MM.1S (cell line): ENCODE results near the gene HBP1.

Source experiments
- DNase-seq: peaks from one replicate; pipeline ENCODE4 v3.0.0-alpha.2; 2015
- H2AFZ ChIP-seq: fragments of 300-600 bp; sonication (generic); 2 replicates; pipeline ENCODE4 v1.6.0; 2016; ENCODE audit warnings: antibody characterized with exemption, low read length
- H3F3A ChIP-seq: fragments of 300-600 bp; sonication (generic); 2 replicates; pipeline ENCODE4 v1.6.1; 2016; ENCODE audit warnings: mild to moderate bottlenecking, antibody characterized with exemption, low read length, moderate library complexity, mixed read lengths; ENCODE audit not compliant: insufficient read depth
- H3K27ac ChIP-seq: fragments of 300-600 bp; sonication (generic); 2 replicates; pipeline ENCODE4 v1.5.1; 2016; ENCODE audit warnings: mild to moderate bottlenecking, low read length
- H3K27me3 ChIP-seq: fragments of 300-600 bp; sonication (generic); replicated peaks from 2 replicates; pipeline ENCODE4 v1.6.0; 2016; ENCODE audit warnings: low read length; ENCODE audit not compliant: insufficient read depth
- H3K36me3 ChIP-seq: fragments of 300-600 bp; sonication (generic); replicated peaks from 2 replicates; pipeline ENCODE4 v1.6.1; 2016; ENCODE audit warnings: mild to moderate bottlenecking, low read length, mixed read lengths; ENCODE audit not compliant: insufficient read depth
- H3K4me1 ChIP-seq: fragments of 300-600 bp; sonication (generic); 2 replicates; pipeline ENCODE4 v1.6.1; 2016; ENCODE audit warnings: low read length, mixed read lengths
- H3K4me2 ChIP-seq: fragments of 300-600 bp; sonication (generic); 2 replicates; pipeline ENCODE4 v1.6.0; 2016; ENCODE audit warnings: low read depth, low read length
- H3K4me3 ChIP-seq: fragments of 300-600 bp; sonication (generic); 2 replicates; pipeline ENCODE4 v1.5.1; 2016; ENCODE audit warnings: low read length, mixed read lengths
- H3K79me2 ChIP-seq: fragments of 300-600 bp; sonication (generic); 2 replicates; pipeline ENCODE4 v1.6.1; 2016; ENCODE audit warnings: mixed run types, low read length, mixed read lengths
- H3K9ac ChIP-seq: fragments of 300-600 bp; sonication (generic); 2 replicates; pipeline ENCODE4 v1.6.1; 2016; ENCODE audit warnings: low read length, mixed read lengths
- H3K9me2 ChIP-seq: fragments of 300-600 bp; sonication (generic); replicated peaks from 2 replicates; pipeline ENCODE4 v1.6.1; 2016; ENCODE audit warnings: mild to moderate bottlenecking, low read length, mixed read lengths; ENCODE audit not compliant: insufficient read depth
- H3K9me3 ChIP-seq: fragments of 300-600 bp; sonication (generic); replicated peaks from 2 replicates; pipeline ENCODE4 v1.6.1; 2016; ENCODE audit warnings: mild to moderate bottlenecking, low read length, mixed read lengths; ENCODE audit not compliant: insufficient read depth
- H4K20me1 ChIP-seq: fragments of 300-600 bp; sonication (generic); 2 replicates; pipeline ENCODE4 v1.6.1; 2016; ENCODE audit warnings: mild to moderate bottlenecking, low read length, moderate library complexity, mixed read lengths; ENCODE audit not compliant: insufficient read depth
- CTCF ChIP-seq: fragments of 300-600 bp; sonication (generic); IDR thresholded peaks from 2 replicates; pipeline ENCODE4 v1.5.1; 2016; ENCODE audit warnings: antibody characterized with exemption, low read length, mixed read lengths
- EZH2 ChIP-seq: fragments of 300-600 bp; sonication (generic); optimal IDR thresholded peaks from 2 replicates; pipeline ENCODE3; 2017; ENCODE audit warnings: low read depth, mild to moderate bottlenecking, antibody characterized with exemption, low read length, mixed read lengths
- EZH2phosphoT487 ChIP-seq: fragments of 300-600 bp; sonication (generic); IDR thresholded peaks from 2 replicates; pipeline ENCODE4 v1.6.1; 2018; ENCODE audit warnings: antibody characterized with exemption, low read length

The HBP1 gene

GRCh38 chr7:107168233-107169119, at the start of gene HBP1:
HBP1 (plus strand) TSS chr7:107169003; CDS start chr7:107179894, 10,891 bp downstream.
- H4K20me1 ChIP-seq, result peaks cover 17% of the 10 kb centered on the region
- no peaks in the 10 kb centered on the region for H3K9me3 ChIP-seq
- H3K9me2 ChIP-seq, result no peaks in the 10 kb centered on the region
- DNase-seq, result peak; percentile 100
- no peaks in the 10 kb centered on the region for H3K27me3 ChIP-seq
- peak within 1 kb of the TSS; percentile 84 for H3K27ac ChIP-seq
- H3K4me2 ChIP-seq, result peak within 1 kb of the TSS; percentile 88
- H3K4me1 ChIP-seq, result peaks cover 15% of the 10 kb centered on the region
- H3K36me3 ChIP-seq, result no peaks in the 10 kb centered on the region
- peak within 1 kb of the TSS; percentile 88 for H3K9ac ChIP-seq
- peak within 1 kb of the TSS; percentile 92 for H2AFZ ChIP-seq
- peaks cover 34% of the 10 kb centered on the region for H3K79me2 ChIP-seq
- peaks cover 31% of the 10 kb centered on the region for H3F3A ChIP-seq
- H3K4me3 ChIP-seq, result peak within 1 kb of the TSS; percentile 82
- TF ChIP-seq EZH2phosphoT487 (no peak), EZH2 (no peak), CTCF (no peak)

- TF ChIP-seq EZH2phosphoT487, result no peak
- TF ChIP-seq CTCF, result no peak
- no peak for TF ChIP-seq EZH2
- Histone ChIP-seq H3K9me2 (no peaks in the 10 kb centered on the region), H3K9me3 (no peaks in the 10 kb centered on the region), H3K4me1 (no peaks in the 10 kb centered on the region), H3K27ac (no peak overlapping the region), H3K4me3 (no peak overlapping the region), H3K36me3 (no peaks in the 10 kb centered on the region), H3K4me2 (peak overlapping the region; percentile 1; the same call in 1 of the 2 replicates), H3K9ac (no peak overlapping the region), H4K20me1 (no peaks in the 10 kb centered on the region), H3F3A (no peaks in the 10 kb centered on the region), H3K27me3 (no peaks in the 10 kb centered on the region), H2AFZ (no peak overlapping the region), H3K79me2 (no peaks in the 10 kb centered on the region)
- no peak for DNase-seq
Measured at GRCh38 chr7:107119376-107120105, 49.3 kb upstream of the HBP1 start.

GRCh38 chr7:107122486-107122911, 46.3 kb upstream of the HBP1 start:
- no peak overlapping the region for H2AFZ ChIP-seq
- peaks cover 16% of the 10 kb centered on the region for H3F3A ChIP-seq
- no peaks in the 10 kb centered on the region for H3K79me2 ChIP-seq

More at GRCh38 chr7:107122486-107122911, 46.3 kb upstream of the HBP1 start:
- Histone ChIP-seq H3K27me3 (no peaks in the 10 kb centered on the region), H3K4me1 (peaks cover 9% of the 10 kb centered on the region), H3K9ac (no peak overlapping the region), H3K27ac (no peak overlapping the region), H3K9me2 (no peaks in the 10 kb centered on the region), H3K36me3 (no peaks in the 10 kb centered on the region), H3K4me2 (no peak overlapping the region), H3K4me3 (no peak overlapping the region), H3K9me3 (no peaks in the 10 kb centered on the region), H4K20me1 (no peaks in the 10 kb centered on the region)
- TF ChIP-seq EZH2 (no peak), EZH2phosphoT487 (no peak), CTCF (no peak)
- DNase-seq, result no peak
